Activated CD4-positive, alpha-beta T cell treated with anti-CD3 and anti-CD28 coated beads, Interleukin-2, Interleukin-6, amounts not matched to agents 100 ng/mL and 50 ng/mL, durations not matched to agents 16 hours and 8 hours (primary cell): ENCODE data around the gene TBX1.

Experiments used
- DNase-seq: peaks from one replicate; pipeline ENCODE4 v3.0.0-alpha.2; 2020

TBX1 gene

DNA sequence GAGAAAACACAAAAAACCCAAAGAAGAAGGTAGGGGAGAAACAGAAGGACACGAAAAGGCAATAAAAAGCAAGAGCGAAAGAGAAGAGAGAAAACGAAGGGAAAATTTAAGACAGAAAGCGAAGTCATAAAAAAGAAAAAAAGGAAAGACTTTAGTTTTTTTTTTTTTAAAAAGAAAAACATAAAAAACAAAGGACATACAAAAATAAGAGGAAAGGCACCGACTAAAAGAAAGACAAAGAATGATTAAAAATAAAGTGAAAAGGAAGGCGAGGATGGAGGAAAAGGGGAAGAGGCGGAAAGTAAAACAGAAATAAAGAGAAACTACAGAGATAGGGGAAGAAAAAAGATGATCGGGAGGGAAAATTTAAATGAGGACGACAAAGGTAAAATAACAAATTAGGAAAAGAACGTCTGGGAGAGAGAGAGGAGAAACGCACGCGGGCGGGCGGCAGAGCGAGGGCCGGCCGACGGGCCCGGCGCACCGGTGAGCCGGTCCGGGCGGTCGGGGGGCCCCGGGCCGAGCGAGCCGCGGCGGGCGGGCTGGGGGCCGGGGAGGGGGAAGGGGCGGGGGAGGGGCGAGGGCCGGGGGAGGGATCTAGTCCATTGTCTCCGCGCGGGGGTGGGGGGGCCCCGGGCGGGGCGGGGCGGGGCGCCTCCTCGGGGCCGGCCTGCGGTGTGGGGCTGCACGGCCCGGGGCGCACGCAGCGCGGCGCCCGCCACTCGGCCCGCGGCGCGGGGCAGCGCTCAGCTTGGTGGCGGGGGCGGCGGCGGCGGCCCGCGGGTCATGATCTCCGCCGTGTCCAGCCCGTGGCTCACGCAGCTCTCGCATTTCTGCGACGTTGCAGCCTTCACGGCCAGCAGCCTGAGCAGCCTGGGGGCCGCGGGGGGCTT is at the start of gene TBX1:
Gene TBX1, plus strand, starts transcription at position 721 of the 893 bp plus-strand sequence. Its CDS starts 66 bp downstream, at position 787.
- no peak for DNase-seq

DNA sequence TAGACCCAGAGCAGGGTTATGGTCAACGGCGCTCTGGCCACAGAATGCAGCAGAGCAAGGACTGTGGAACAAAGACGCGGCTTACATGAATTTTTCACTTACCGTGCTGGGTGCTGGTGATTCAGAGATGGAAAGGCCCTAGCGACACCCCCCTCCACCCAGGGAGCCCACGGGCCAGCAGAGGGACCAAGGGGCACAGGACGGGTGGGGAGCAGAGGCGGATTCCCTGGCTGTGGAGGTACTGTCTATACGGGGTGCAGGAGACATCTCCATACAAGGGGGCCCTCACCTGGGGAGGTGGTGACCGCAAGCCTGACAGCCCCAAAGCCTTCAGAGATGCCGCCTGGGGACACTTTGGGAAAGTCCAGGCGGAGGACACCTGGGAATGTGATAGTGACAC is 47.3 kb upstream of the TBX1 start:
- no peak for DNase-seq

DNA sequence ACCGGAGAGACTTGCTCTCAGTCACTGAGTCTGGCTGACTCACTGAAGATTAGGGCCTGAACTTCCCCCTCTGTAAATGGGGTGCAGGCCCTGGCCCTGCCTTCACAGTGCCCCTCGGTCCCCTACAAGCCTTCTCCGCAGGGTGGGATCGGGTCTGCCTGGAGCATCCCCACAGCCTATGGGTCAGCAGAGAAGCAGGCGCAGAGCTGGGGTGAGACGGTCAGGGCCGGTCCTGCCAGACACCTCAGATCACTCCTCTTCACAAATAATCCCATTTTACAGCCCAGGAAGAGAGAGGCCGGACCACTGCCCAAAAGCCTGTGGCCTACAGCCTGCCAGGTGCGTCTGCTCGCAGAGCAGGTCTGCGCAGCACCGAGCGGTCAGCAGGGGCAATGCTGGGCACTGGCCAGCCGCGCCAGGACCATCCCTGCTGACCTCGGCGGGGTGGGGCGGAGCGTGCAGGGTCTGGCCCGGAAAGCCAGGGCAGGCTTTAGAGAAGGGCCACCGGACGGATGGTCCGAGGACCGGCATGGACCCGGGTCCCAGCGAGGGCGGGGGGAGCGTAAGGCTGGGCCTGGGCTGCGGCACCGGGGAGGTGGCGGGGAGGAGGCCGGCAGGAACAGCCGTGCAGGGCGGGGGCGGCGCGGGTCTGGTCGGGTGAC is 46.8 kb upstream of the TBX1 start:
- no peak for DNase-seq

DNA sequence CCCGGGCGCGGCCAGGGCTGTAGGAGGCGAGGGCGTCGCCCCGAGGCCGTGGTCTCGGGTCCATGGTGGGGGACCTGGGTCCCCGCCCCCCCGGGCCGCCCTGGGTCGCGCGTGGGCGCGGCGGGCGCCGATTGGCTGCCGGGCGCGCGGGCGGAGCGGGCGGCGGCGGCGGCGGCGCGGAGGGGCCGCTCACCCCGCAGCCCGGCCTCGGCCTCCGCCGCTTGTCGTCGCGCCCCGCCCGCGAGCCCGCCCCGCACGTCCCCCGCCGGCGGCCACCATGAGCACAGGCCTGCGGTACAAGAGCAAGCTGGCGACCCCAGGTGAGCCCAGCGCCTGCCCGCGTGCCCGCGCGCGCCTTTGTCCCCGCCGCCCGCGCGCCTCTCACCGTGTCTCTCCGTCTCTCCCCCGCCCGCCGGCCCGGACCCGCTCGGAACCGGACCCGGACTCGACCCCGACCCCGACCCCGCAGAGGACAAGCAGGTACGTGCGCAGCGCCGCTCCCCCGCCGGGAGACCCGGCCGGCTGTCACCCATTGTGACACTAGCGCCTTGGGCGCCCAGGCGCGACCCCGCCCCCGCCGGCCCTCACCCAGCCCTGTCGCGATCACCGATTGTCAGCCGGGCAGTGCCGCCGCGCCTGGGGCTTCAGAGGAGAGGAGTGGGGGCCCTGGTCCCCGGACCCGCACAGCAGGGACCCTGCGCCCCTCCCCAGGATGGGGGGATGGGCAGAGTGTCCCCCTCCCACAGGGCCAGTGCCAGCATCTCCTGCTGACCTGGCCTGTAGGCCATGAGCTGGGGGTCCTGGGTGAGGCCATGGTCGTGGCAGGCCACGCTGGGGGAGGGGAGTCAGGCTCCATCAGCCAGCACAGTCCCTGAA is 46.0 kb upstream of the TBX1 start, which contains the start of gene SEPTIN5:
Gene SEPTIN5, plus strand, starts transcription at position 192 of the 876 bp plus-strand sequence. Its CDS starts 86 bp downstream, at position 278.
- DNase-seq: no peak

DNA sequence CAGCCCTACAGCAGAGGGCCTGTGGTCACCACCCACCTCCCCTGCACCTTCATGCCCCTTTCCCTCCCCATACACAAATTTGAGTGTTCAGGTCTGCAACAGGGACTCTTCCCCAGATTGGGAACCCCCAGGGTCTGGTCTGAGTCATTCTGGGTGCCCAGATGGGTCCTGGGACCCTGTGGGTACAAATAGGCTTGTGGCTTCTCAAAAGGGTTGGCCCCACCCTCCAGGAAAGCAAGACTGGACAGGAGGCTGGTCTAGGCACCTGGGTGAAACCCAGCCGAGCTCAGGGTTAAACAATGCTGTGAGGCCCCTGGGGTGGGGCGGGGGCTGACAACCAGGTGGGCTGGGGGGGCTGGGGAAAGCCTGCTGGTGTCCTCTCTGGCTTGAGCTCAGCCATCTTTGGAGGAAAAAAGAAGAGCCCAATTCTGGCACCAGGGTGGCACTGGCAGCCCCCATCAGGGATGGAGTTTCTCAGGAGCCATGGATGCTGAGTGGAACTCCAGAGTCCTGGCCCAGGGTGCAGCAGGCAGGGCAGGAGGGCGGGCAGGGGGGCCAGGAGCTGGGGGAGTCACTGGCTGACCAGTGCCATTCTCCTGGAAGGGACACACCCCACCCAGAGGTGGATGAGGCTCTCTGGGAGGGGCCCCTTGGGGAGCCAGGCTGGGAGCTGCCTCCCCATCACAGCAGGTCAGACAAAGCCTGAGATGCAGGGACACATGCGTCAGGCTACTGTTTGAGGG is 45.2 kb upstream of the TBX1 start:
- DNase-seq: no peak

DNA sequence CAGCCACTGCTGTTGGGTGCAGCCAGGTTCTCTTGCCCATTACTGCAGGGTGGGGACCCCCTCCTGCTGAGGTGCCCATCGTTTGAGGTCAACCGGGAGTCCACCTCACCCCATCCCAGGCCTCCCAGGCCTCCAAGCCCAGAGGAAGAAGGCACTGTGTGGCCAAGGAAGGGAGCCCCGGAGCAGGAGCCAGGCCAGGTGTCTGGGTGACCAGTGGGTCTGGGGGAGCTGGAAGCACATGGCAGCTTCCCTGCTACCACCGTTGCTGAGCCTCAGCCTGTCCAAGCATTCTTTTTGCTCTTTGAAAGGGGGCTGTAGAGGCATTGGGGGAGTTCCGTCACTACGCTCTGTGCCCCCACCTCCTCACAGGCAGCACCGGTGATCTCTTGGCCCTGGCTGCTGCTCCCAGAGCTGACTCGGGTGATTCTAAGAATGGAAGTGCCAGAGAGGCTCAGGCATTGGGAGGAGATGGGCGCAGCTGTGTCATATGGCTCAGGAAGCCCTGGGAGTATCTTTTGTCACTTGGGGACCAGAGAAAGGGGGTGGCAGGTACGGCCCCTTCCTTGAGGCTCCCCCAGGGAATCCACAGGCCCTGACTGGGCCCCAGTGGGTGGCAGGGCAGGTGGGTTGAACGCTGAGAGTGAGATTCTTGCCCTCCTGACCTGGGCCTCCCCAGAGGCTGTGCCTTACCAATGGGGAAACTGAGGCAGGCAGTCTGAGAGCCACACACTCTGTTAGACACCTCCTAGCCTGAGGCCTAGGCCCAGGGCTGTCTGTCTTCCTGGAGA is 44.3 kb upstream of the TBX1 start:
- no peak for DNase-seq

DNA sequence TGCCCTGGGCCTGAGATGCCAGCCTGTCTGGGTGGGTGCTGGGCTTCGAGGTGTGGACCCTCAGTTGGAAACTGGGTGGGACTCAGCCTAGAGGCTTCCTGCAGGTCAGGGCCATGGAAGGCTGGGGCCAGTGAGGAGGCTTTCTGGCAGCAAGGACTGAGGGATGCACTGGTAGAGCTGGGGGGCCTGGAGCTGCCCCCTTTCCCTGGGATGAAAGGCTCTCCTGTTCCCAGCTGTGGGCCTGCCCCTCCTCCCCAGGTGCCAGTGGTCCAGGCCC is 43.8 kb upstream of the TBX1 start:
- no peak for DNase-seq

DNA sequence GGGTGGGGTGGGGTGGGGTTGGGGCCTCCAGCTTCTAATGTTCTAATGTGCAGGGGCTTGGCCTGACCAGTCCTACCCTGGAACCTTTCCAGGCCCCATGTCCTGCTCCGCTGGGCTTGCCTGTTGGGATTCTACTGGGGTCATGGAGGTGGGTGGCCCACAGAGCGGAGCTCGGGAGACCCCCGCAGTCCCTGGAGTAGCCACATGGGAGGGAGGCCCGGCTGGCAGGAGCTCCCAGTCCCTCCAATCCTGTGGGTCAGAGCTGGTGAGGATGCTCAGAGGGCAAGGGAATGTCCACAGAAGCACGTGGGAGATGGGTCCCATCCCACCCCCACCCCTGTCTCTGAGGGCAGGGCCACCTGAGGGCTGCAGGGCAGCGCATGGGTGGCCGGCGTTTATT is 43.4 kb upstream of the TBX1 start:
- no peak for DNase-seq

DNA sequence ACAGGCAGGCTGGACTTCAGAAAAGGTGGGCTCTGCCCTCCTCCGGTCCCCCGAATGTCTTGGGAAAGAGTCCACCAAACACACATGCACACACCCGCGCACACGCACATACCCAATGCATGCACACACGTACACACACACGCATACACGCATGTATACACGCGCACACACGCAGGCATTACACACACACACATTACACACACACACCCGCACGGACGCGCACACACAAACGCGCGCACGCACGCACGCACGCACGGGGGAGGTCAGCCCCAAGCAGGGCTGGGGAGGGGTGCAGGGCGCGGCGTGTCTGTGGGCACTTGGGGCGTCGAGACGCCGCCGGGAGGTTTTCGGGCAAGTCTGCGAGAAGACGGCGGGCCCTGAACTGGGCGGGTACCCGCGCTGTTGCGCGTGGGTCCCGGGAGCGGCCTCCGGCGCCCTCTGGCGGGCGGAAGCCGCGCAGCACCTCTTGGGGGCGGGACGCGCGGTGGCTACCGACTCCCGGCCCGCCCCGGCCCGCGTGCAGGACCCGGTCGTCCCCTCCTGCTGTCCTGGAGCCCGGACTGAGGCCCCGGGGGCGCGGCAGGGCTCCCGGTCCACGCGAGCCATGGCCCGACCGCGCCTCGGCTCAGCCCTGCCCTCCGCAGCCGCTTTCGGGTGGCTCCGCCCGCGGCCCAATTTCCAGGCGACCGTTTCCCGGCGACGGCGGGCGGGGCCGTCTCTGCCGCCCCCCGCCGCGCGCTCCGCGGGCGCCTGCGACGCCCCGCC is 42.7 kb upstream of the TBX1 start:
- peak; percentile 84 for DNase-seq

DNA sequence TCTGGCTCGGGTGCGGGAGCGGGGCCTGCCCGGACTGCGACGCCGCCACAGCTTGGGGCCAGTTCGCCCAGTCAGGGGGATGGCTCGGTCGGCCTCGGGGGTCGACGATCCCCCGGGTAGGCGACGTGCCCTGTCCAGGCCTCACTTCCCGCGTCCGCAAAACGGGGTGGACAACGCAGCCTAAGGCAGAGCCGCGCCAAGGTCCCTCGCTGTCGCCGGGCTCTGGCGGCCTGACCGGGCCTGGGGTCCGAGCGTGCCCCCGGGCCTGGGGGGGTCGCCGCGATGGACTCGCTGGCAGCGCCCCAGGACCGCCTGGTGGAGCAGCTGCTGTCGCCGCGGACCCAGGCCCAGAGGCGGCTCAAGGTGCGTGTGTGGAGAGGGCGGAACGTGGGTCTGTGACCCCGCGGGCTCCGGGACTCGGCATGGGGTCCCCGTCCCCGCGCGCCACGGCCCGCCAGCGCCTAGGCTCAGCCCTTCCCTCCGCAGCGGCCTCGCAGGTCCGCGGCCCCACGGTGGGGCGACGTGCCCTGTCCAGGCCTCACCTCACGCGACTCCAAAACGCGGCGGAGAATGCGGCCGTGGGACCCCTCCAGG is 42.0 kb upstream of the TBX1 start:
- DNase-seq: no peak

DNA sequence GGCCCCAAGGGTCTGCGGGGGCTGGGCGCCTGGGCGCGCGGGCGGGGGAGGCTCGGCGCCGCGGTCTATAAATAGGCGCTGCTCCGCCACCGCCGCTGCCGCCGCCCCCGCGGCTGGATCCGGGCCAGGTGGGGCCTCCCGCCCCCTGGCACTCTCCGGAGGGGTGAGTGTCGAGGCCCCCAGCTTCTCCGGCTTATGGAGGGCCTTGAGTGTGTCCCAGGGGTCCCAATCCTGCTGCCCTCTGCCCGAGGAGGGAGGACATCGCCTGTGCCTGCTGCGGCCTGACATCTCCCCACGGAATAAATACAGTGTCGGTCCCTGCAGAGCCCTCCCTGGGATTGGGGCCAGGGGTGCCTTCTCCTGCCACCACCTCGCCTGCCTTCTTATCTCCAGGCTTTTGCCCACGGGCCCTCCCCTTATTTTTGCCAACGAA is 41.5 kb upstream of the TBX1 start:
- no peak for DNase-seq

DNA sequence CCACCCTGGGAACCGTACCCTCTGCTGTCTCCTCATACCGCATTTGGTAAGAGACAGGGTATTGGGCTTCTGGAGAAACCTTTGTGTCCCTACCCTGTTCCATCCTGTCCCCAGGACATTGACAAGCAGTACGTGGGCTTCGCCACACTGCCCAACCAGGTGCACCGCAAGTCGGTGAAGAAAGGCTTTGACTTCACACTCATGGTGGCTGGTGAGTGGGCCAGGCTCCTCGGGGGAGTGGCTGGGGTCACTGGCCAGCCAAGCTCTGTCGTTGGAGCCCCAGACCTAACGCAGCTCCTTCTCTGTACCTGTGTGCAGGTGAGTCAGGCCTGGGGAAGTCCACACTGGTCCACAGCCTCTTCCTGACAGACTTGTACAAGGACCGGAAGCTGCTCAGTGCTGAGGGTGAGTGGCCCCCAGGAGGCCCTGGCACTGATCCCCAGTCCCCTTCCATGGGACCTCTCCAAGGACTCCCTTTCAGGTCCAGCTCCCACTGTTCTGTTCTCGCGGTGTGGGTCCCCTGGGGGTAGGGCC is 41.0 kb upstream of the TBX1 start:
- DNase-seq: no peak

DNA sequence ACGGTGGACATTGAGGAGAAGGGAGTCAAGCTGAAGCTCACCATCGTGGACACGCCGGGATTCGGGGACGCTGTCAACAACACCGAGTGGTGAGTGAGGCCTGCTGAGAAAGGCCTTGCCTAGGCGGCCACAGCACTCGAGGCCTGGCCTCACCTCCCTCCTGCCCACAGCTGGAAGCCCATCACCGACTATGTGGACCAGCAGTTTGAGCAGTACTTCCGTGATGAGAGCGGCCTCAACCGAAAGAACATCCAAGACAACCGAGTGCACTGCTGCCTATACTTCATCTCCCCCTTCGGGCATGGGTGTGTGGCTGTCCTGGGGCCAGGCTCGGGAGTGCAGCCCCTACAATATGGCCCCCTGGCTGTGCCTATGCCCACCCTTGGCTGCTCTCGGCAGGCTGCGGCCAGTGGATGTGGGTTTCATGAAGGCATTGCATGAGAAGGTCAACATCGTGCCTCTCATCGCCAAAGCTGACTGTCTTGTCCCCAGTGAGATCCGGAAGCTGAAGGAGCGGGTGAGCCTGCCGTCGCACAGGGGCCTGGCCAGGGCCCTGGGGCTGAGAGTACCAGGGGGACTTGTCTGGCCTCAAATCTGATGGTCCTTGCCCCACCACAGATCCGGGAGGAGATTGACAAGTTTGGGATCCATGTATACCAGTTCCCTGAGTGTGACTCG is 40.3 kb upstream of the TBX1 start:
- no peak for DNase-seq

DNA sequence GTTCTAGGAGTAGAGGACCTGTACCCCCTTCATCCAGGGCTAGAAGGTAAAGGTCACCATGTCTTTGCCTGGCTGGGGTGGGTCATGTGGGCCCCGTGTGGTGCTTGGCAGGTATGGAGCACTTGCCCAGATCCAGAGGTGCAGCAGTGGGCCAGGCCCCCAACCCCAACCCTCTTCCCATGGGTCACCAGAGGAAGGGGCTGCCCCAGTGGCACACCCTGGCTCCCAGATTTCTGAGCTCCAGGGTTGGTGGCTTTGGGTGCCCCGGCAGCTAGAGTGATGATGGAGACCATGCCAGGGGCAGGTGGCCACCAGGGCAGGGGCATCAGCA is 39.6 kb upstream of the TBX1 start:
- no peak for DNase-seq

DNA sequence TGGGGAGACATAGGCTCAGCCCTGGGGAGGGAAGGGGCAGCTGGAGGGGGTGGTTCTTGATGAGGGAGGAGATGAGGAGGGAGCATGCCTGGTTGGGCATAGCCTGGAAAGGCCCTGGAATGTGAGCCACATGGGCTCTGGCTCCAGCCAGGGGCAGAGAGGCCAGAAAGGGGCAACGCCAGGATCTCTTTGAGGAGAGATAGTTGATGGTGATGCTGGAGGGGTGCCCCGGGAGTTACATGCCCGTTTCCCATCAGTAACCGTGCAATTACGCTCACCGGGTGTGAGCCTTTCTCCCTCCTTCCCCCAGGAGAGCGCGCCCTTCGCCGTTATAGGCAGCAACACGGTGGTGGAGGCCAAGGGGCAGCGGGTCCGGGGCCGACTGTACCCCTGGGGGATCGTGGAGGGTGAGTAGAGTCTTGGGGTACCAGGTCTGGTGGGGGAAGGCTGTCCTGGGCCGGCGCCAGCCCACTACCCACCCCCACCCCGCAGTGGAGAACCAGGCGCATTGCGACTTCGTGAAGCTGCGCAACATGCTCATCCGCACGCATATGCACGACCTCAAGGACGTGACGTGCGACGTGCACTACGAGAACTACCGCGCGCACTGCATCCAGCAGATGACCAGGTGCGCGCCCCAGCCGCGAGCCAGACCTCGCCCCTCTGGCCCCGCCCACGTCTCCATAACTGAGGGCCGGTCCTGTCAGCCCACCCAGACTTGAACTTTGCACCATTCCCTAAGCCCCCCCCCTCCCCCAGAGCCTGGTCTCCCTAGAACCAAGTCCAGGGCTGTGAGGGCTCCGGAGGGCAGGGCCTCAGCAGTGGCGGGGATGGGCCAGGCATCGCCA is 39.0 kb upstream of the TBX1 start:
- DNase-seq: no peak

DNA sequence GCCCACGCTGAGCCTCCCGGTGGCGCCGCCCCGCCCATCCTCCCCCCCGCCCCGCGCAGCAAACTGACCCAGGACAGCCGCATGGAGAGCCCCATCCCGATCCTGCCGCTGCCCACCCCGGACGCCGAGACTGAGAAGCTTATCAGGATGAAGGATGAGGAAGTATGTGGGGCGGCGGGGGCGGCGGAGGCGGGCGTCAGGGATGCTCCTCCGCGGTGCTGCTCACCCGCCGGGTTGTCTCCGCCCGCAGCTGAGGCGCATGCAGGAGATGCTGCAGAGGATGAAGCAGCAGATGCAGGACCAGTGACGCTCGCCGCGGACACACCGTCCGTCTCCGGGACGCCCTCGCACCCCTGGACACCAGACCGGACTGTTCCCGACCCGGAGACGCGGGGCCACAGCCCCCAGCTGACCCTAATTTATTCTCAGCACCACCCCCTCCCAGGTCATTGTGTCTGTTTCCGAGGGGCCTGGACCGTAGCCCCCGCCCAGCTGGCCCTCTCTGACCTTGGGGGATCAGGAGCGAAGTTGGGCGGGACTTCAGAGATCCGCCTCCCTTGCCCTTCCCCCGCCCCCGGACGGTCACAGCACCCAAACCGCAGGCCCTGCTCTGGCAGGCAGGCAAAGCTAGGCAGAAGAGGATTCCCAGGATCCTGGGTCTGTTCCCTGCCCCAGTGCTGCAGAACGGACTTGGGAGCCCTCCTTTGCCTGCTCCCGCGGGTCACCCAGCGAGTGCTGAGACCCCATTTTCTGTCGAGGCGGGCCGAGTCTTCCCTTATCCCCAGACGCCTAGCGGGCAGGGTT is 38.2 kb upstream of the TBX1 start:
- no peak for DNase-seq

DNA sequence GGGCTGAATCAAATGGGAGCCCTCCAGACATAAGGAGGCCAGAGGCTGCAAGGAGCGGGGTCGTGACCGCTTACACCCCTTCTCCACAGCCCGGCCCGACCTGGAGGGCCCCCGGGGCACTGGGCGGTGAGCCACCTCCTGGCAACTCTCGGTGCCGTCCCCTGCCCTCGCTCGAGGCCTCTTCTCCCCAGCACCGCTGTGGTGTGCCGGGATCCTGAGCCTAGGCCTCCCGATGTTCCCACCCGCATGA is 37.7 kb upstream of the TBX1 start:
- no peak for DNase-seq

DNA sequence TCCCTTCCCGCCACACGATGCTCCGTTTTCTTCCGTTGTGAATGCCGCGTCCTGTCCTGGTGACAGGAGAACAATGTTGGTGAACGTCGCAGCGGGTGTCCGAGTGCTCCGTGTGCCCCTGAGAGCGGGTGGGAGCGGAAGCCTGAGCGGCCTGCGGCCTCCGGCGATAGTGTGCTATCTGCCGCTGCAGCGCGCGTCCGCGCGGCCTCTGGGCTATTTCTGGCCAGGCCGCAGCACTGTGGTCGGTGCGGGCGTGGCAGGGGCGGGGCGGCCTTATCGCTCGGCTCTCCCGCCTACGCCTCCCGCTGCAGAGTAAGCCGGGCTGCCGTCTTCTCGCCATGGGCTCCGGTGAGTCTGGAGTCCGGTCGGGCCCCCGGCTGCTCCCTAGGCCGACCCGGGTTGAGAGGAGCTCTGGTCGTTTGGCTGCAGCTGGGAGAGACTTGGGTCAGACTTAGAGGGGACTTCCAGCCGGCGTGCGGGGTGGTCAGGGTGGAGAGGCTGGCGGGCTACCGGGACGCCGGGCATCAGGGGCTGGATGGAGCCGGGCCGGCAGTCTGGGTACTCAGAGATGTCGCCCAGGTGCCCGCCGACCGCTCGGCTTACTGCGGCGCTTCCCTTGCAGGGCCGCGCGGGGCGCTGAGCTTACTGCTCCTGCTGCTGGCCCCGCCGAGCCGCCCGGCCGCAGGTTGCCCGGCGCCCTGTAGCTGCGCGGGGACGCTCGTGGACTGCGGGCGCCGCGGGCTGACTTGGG is 37.2 kb upstream of the TBX1 start, which contains the start of gene GP1BB:
Gene GP1BB, plus strand, starts transcription at position 308 of the 751 bp plus-strand sequence. Its CDS starts 31 bp downstream, at position 339.
- peak; percentile 42 for DNase-seq
